HepG2 (cell line): ENCODE data around the gene ZNF79. TPM values are rescaled to one million over a fixed set of nuclear protein-coding genes. Genes with fewer than 3 reads are reported as not detected.

Experiments
- ATAC-seq: fragments of 200-7000 bp; cut with Tn5 transposase; 3 replicates; pipeline ENCODE4 v1.9.1; 2020; ENCODE audit warnings: mild to moderate bottlenecking, moderate library complexity
- BruUV-seq: library from RNA; stranded (reverse); fragments of 400-500 nt; replicated peaks from 2 replicates; lab custom pipeline; 2021; lab: Mats Ljungman, UMichigan
- CTCF ChIA-PET: fragments of 300-600 bp; formaldehyde crosslinking; extraction: SDS; loops from one replicate; lab custom pipeline; 2021; ENCODE audit warnings: low total read pairs, inconsistent platforms, low intra/inter-chr PET ratio; lab: Yijun Ruan, JAX
- POLR2A ChIA-PET: fragments of 350-600 bp; sonication (Branson Sonifier 250); formaldehyde crosslinking; loops from one replicate; lab custom pipeline; 2020; ENCODE audit warnings: antibody characterized with exemption, inconsistent platforms; lab: Yijun Ruan, JAX
- DNase-seq: peaks from one replicate; pipeline ENCODE4 v3.0.0-alpha.2; 2015; ENCODE audit warnings: low spot score
- FAIRE-seq: peaks from 3 replicates; lab custom pipeline; 2011; peaks lifted over from hg19 to GRCh38; lab: Jason Lieb, UNC
- H2AFZ ChIP-seq: one replicate; pipeline ENCODE4 v1.6.1; 2011; ENCODE audit warnings: low read length, inconsistent platforms
- H3K27ac ChIP-seq: fragments of 300-600 bp; 3 replicates; pipeline ENCODE4 v1.8.0; 2011; ENCODE audit warnings: mixed run types, mild to moderate bottlenecking, mixed read lengths, low read length, inconsistent platforms; ENCODE audit not compliant: insufficient read depth; ENCODE audit errors: extremely low read length
- H3K27me3 ChIP-seq, 2 experiments: fragments of 200-600 bp in 1 of 2; 2 replicates in 1 of 2; 3 replicates in 1 of 2; pipeline versions ENCODE4 v1.6.0 to v1.8.0; 2011; ENCODE audit warnings: low read length in 2 of 2, mild to moderate bottlenecking in 2 of 2, moderate library complexity in 2 of 2, inconsistent platforms in 1 of 2; ENCODE audit not compliant: insufficient read depth in 2 of 2, control insufficient read depth in 1 of 2
- H3K36me3 ChIP-seq, 2 experiments: fragments of 200-600 bp in 1 of 2; replicated peaks in 1 of 2; 2 replicates in 1 of 2; 3 replicates in 1 of 2; pipeline versions ENCODE4 v1.5.1 to v1.8.0; 2011; ENCODE audit warnings: low read length in 2 of 2, inconsistent platforms in 1 of 2; ENCODE audit not compliant: insufficient read depth in 2 of 2, control insufficient read depth in 1 of 2
- H3K4me1 ChIP-seq: 2 replicates; pipeline ENCODE4 v1.5.1; 2012; ENCODE audit warnings: low read length, inconsistent platforms; ENCODE audit not compliant: insufficient read depth
- H3K4me2 ChIP-seq: 2 replicates; pipeline ENCODE4 v1.6.0; 2011; ENCODE audit warnings: low read depth, low read length, inconsistent platforms
- H3K4me3 ChIP-seq, 3 experiments: fragments of 200-600 bp in 1 of 3; sonication (generic), shearing (Covaris generic) in 1 of 3; replicated peaks in 1 of 3; 2 replicates each; pipeline ENCODE4 v1.5.1; 2011 to 2016; ENCODE audit warnings: low read length in 3 of 3, inconsistent platforms in 2 of 3, low read depth in 2 of 3, mild to moderate bottlenecking in 2 of 3, control low read depth in 1 of 3, mixed read lengths in 1 of 3; ENCODE audit not compliant: insufficient read depth in 1 of 3
- H3K79me2 ChIP-seq: one replicate; pipeline ENCODE4 v1.6.1; 2011; ENCODE audit warnings: low read length, inconsistent platforms; ENCODE audit not compliant: insufficient read depth
- H3K9ac ChIP-seq: 2 replicates; pipeline ENCODE4 v1.6.0; 2011; ENCODE audit warnings: mild to moderate bottlenecking, low read depth, low read length, inconsistent platforms; ENCODE audit not compliant: insufficient read depth
- H3K9me3 ChIP-seq: 2 replicates; pipeline ENCODE4 v1.5.1; 2012; ENCODE audit warnings: mild to moderate bottlenecking, low read length
- H4K20me1 ChIP-seq: 2 replicates; pipeline ENCODE4 v1.6.0; 2011; ENCODE audit warnings: inconsistent platforms, mild to moderate bottlenecking, low read length, moderate library complexity; ENCODE audit not compliant: insufficient read depth
- CBX1 ChIP-seq: IDR thresholded peaks from one replicate; pipeline ENCODE4 v1.6.1; 2016; ENCODE audit warnings: antibody characterized with exemption, low read depth
- CBX2 ChIP-seq, 2 experiments: fragments of 200-600 bp in 1 of 2; sonication (generic); formaldehyde crosslinking in 1 of 2; IDR thresholded peaks; 2 replicates each; pipeline versions ENCODE4 v1.7.0 to v1.8.1; 2018 to 2022; ENCODE audit warnings: low read depth in 2 of 2, low read length in 1 of 2, mild to moderate bottlenecking in 1 of 2, missing genetic modification reagents in 1 of 2
- LCORL ChIP-seq, 2 experiments: fragments of 450-650 bp in 1 of 2; sonication (generic) in 1 of 2; formaldehyde crosslinking in 1 of 2; IDR thresholded peaks; 2 replicates each; pipeline versions ENCODE4 v1.5.0 to v1.6.1; 2017 to 2020; ENCODE audit warnings: antibody characterized with exemption in 1 of 2, missing genetic modification reagents in 1 of 2
- MXD4 ChIP-seq: IDR thresholded peaks from 2 replicates; pipeline ENCODE4 v1.6.1; 2016; ENCODE audit warnings: mild to moderate bottlenecking, missing biosample characterization, missing genetic modification reagents
- NFAT5 ChIP-seq: sonication (generic); formaldehyde crosslinking; IDR thresholded peaks from 2 replicates; pipeline ENCODE4 v1.4.0; 2020; ENCODE audit warnings: missing genetic modification reagents
- RBFOX2 ChIP-seq: fragments of 200-400 bp; formaldehyde crosslinking; IDR thresholded peaks from 2 replicates; pipeline ENCODE4 v1.6.1; 2017; ENCODE audit warnings: low read depth, mild to moderate bottlenecking, low read length
- ZNF230 ChIP-seq: sonication (generic); formaldehyde crosslinking; IDR thresholded peaks from 2 replicates; pipeline ENCODE4 v1.4.0; 2020; ENCODE audit warnings: mild to moderate bottlenecking, missing genetic modification reagents
- WGBS: methylation state at CpG from one replicate; pipeline ENCODE4 v1.1.6; 2017; ENCODE audit warnings: low lambda C conversion rate; 5-methylcytosine and 5-hydroxymethylcytosine counted together
- in situ Hi-C: cut with HindIII; loops from 2 replicates; pipeline ENCODE4 v1.10.0; 2017; ENCODE audit warnings: low pct_unique_long_range_greater_than_20kb; ENCODE audit not compliant: extremely low pct_ligation_motif_present
- intact Hi-C: fragments of 100-400 bp; cut with micrococcal nuclease; formaldehyde crosslinking; loops from one replicate; pipeline ENCODE4 v1.10.0; 2022; ENCODE audit not compliant: unreplicated experiment
- polyA plus RNA-seq, 8 experiments: library from polyadenylated mRNA; depleted of rRNA in 3 of 8; stranded (reverse) in 7 of 8; unstranded in 1 of 8; fragments of >200 nt; fragmentation: Illumina TruSeq in 4 of 8; extraction: Trizol in 4 of 8; gene quantifications; 2 replicates each; pipeline versions ENCODE4 v1.2.1 to v1.2.3, GENCODE V29; 2011 to 2016; ENCODE audit warnings: low read depth in 4 of 8, missing spikeins in 1 of 8, mixed read lengths in 1 of 8; ENCODE audit not compliant: insufficient read depth in 1 of 8
- total RNA-seq, 5 experiments: library from RNA; depleted of rRNA; stranded (reverse); fragments of >200 nt; fragmentation: Illumina TruSeq; extraction: Trizol; gene quantifications; 2 replicates each; pipeline ENCODE4 v1.2.3, GENCODE V29; 2016; ENCODE audit warnings: low read depth in 1 of 5
- TF ChIP-seq, protein P1 (sequence below): sonication (generic); formaldehyde crosslinking; IDR thresholded peaks from 2 replicates; pipeline ENCODE4 v1.8.0; 2022; ENCODE audit warnings: mild to moderate bottlenecking, missing genetic modification reagents, borderline replicate concordance
- TF ChIP-seq, protein P2 (sequence below): sonication (generic); formaldehyde crosslinking; IDR thresholded peaks from 2 replicates; pipeline ENCODE4 v1.5.0; 2020; ENCODE audit warnings: mild to moderate bottlenecking, low read depth, missing genetic modification reagents, borderline replicate concordance

The ZNF79 gene
- total and polyA plus RNA-seq, 2 of the 13 experiments (the other 11 are each of a cell fraction or from before 2014, with no cell fraction given): 3.7 to 8.1 TPM

GRCh38 chr9:127392976-127393375 lies 31.2 kb upstream of the ZNF79 start:
- BruUV-seq: no TSS peak
- H3K27me3 ChIP-seq: no peaks in the 10 kb centered on the region
- no peaks in the 10 kb centered on the region for H3K36me3 ChIP-seq
- peaks cover 82% of the 10 kb centered on the region for H3K4me1 ChIP-seq
- POLR2A ChIA-PET: interaction anchor here (1.0 to 1.4 kb wide), 3 partner anchors 11 to 58 kb away, joined by 3 read pairs; partner anchors contain the start of genes LRSAM1 and RPL12
- intact Hi-C loops: loop anchor here (5.0 to 10.0 kb wide), 2 partner anchors 48 to 59 kb away; partner anchors contain the start of genes LRSAM1 and RPL12
- H3K27ac ChIP-seq: peak overlapping the region; percentile 35
- no peak overlapping the region for H3K4me2 ChIP-seq
- no peak for DNase-seq
- CTCF ChIA-PET: no interaction called here
- TF ChIP-seq, protein P1, sequence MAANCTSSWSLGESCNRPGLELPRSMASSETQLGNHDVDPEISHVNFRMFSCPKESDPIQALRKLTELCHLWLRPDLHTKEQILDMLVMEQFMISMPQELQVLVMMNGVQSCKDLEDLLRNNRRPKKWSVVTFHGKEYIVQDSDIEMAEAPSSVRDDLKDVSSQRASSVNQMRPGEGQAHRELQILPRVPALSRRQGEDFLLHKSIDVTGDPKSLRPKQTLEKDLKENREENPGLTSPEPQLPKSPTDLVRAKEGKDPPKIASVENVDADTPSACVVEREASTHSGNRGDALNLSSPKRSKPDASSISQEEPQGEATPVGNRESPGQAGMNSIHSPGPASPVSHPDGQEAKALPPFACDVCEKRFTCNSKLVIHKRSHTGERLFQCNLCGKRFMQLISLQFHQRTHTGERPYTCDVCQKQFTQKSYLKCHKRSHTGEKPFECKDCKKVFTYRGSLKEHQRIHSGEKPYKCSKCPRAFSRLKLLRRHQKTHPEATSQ (CRISPR knock-in tag): no peak
- no peak for TF ChIP-seq ZNF230 (CRISPR knock-in tag)
- no peak for TF ChIP-seq RBFOX2
- TF ChIP-seq, protein P2, sequence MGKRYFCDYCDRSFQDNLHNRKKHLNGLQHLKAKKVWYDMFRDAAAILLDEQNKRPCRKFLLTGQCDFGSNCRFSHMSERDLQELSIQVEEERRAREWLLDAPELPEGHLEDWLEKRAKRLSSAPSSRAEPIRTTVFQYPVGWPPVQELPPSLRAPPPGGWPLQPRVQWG (CRISPR knock-in tag): no peak
- peak; percentile 14; the same call in 1 of the 2 replicates for TF ChIP-seq MXD4
- no peaks in the 10 kb centered on the region for H4K20me1 ChIP-seq
- H3K4me3 ChIP-seq: no peak overlapping the region
- H3K9me3 ChIP-seq: no peaks in the 10 kb centered on the region
- ATAC-seq: no peak
- peak overlapping the region; percentile 35; the same call in 1 of the 2 replicates for H3K9ac ChIP-seq
- in situ Hi-C loops: no loop called here
- peaks cover 2% of the 10 kb centered on the region for H3K79me2 ChIP-seq
- WGBS: 91% methylated on average over 5 of the region's 5 CpGs
- FAIRE-seq: no peak
- H2AFZ ChIP-seq: no peak overlapping the region

DNA sequence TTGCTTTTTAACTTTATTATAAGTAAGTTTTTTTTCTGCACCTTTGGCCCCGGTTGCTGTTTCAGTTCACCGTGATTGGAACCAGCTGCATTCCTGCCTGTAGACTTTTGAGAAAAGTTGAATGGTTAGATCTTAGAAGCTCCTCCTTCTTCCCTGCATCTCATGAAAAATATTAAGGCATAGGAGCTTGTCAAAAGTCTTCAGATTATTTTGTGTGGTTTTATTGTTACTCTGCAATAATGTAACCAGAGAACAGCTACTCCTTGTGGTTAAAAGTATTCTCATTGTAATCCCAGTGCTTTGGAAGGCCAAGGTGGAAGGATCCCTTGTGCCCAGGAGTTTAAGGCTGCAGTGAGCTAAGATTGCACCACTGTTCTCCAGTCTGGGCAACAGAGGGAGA lies 30.5 kb upstream of the ZNF79 start:
- Histone ChIP-seq H3K79me2 (peaks cover 9% of the 10 kb centered on the region), H3K4me2 (no peak overlapping the region), H3K9ac (no peak overlapping the region), H3K27ac (no peak overlapping the region), H2AFZ (no peak overlapping the region), H3K4me3 (no peak overlapping the region), H3K27me3 (no peaks in the 10 kb centered on the region), H3K4me1 (peaks cover 81% of the 10 kb centered on the region), H3K36me3 (no peaks in the 10 kb centered on the region), H4K20me1 (peaks cover 6% of the 10 kb centered on the region; the same call in 1 of the 2 replicates), H3K9me3 (no peaks in the 10 kb centered on the region)
- ATAC-seq (no peak), DNase-seq (no peak), FAIRE-seq (no peak)
- in situ Hi-C loops: no loop called here
- BruUV-seq: no TSS peak
- WGBS: 90% methylated on average over 2 of the region's 2 CpGs
- intact Hi-C loops: loop anchor here (5.0 to 10.0 kb wide), 2 partner anchors 49 to 59 kb away; partner anchors contain the start of genes LRSAM1 and RPL12
- CTCF ChIA-PET: interaction anchor here (1.0 kb wide), 1 partner anchor 32 kb away, joined by 3 read pairs; no protein-coding TSS in a partner anchor
- POLR2A ChIA-PET: interaction anchor here (0.6 to 1.4 kb wide), 4 partner anchors 10 to 1170 kb away, joined by 3 read pairs; partner anchors contain the start of genes LRSAM1 and RPL12
- no peak for TF ChIP-seq CBX2 (IDR thresholded peaks at IDR 0.05; ENCODE audit: low read depth, low read length)
- TF ChIP-seq CBX2 (CRISPR knock-in tag; IDR thresholded peaks at IDR 0.05; ENCODE audit: low read depth): no peak
- TF ChIP-seq LCORL (IDR thresholded peaks at IDR 0.05): no peak
- TF ChIP-seq LCORL (CRISPR knock-in tag; IDR thresholded peaks at IDR 0.05): no peak
- TF ChIP-seq CBX1: no peak
- no peak for TF ChIP-seq NFAT5 (CRISPR knock-in tag)
